Uterus (tissue), 2 donors: Measurements from ENCODE around the gene GKN2.

Source experiments
- POLR2A ChIP-seq, 2 donors: fragments of 450-650 bp; IDR thresholded peaks; one replicate each; pipeline ENCODE4 v1.6.1; 2016; ENCODE audit warnings: antibody characterized with exemption in 2 of 2, mild to moderate bottlenecking in 1 of 2, moderate library complexity in 1 of 2
- TF ChIP-seq, protein P1 (sequence below), 4 experiments: fragments of 200-600 bp in 2 of 4; fragments of 450-650 bp in 2 of 4; sonication (generic) in 2 of 4; IDR thresholded peaks; one replicate each; pipeline ENCODE4 v1.5.1; 2016 to 2019; ENCODE audit warnings: antibody characterized with exemption in 4 of 4, mild to moderate bottlenecking in 2 of 4, moderate library complexity in 1 of 4

DNA sequence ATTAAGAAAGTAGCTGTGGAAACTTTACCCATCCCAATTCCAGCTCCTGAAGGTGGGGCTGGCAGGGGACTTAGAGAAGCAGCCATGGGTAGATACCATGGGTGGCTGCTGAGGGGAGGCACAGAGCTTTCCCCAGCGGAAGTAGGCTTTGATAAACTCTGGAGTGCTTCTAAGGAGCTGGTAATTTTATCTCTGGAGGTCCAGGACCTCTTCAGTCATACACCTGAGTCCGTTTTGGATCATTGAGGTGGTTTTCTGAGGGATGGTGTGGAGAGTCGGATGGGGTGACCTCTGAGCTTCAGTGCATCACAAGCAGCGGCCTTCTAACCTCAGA lies 44.8 kb downstream of the GKN2 start:
- TF ChIP-seq, protein P1, sequence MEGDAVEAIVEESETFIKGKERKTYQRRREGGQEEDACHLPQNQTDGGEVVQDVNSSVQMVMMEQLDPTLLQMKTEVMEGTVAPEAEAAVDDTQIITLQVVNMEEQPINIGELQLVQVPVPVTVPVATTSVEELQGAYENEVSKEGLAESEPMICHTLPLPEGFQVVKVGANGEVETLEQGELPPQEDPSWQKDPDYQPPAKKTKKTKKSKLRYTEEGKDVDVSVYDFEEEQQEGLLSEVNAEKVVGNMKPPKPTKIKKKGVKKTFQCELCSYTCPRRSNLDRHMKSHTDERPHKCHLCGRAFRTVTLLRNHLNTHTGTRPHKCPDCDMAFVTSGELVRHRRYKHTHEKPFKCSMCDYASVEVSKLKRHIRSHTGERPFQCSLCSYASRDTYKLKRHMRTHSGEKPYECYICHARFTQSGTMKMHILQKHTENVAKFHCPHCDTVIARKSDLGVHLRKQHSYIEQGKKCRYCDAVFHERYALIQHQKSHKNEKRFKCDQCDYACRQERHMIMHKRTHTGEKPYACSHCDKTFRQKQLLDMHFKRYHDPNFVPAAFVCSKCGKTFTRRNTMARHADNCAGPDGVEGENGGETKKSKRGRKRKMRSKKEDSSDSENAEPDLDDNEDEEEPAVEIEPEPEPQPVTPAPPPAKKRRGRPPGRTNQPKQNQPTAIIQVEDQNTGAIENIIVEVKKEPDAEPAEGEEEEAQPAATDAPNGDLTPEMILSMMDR (IDR thresholded peaks at IDR 0.05), result no peak
- TF ChIP-seq POLR2A (IDR thresholded peaks at IDR 0.05), result no peak
